ENCODE data around the gene TMEM163.

The TMEM163 gene

GRCh38 chr2:134721596-134721995 lies 2.8 kb upstream of the TMEM163 start:
- no peak for DNase-seq

- DNase-seq: no peak
Observed at GRCh38 chr2:134718023-134718816, 580 bp downstream of the TMEM163 start.

GRCh38 chr2:134717286-134718022 lies 1.3 kb downstream of the TMEM163 start:
- DNase-seq: no peak

- no peak for DNase-seq
Observed at GRCh38 chr2:134716721-134717243, 2.0 kb downstream of the TMEM163 start.

GRCh38 chr2:134715932-134716643 lies 2.7 kb downstream of the TMEM163 start:
- DNase-seq: no peak

GRCh38 chr2:134714228-134714627 lies 4.6 kb downstream of the TMEM163 start:
- DNase-seq: no peak

GRCh38 chr2:134713606-134714005 lies 5.2 kb downstream of the TMEM163 start:
- no peak for DNase-seq

- no peak for DNase-seq
Observed at GRCh38 chr2:134713176-134713575, 5.6 kb downstream of the TMEM163 start.

GRCh38 chr2:134712736-134713135 lies 6.1 kb downstream of the TMEM163 start:
- no peak for DNase-seq

GRCh38 chr2:134712299-134712698 lies 6.5 kb downstream of the TMEM163 start:
- no peak for DNase-seq

- DNase-seq: no peak
Observed at GRCh38 chr2:134711692-134712091, 7.1 kb downstream of the TMEM163 start.

- DNase-seq: no peak
Observed at GRCh38 chr2:134707330-134707676, 11.5 kb downstream of the TMEM163 start.

GRCh38 chr2:134706587-134707329 lies 12.0 kb downstream of the TMEM163 start:
- DNase-seq: no peak

- no peak for DNase-seq
Observed at GRCh38 chr2:134705861-134706586, 12.8 kb downstream of the TMEM163 start.

- DNase-seq: no peak
Observed at GRCh38 chr2:134704173-134704572, 14.6 kb downstream of the TMEM163 start.

GRCh38 chr2:134703426-134703825 lies 15.4 kb downstream of the TMEM163 start:
- DNase-seq: no peak

GRCh38 chr2:134700730-134701129 lies 18.1 kb downstream of the TMEM163 start:
- DNase-seq: no peak

- DNase-seq: no peak
Observed at GRCh38 chr2:134694411-134694810, 24.4 kb downstream of the TMEM163 start.

- DNase-seq: no peak
Observed at GRCh38 chr2:134693359-134694330, 25.2 kb downstream of the TMEM163 start.

- DNase-seq: no peak
Observed at GRCh38 chr2:134692499-134692898, 26.3 kb downstream of the TMEM163 start.

Measured in activated CD4-positive, alpha-beta T cell treated with anti-CD3 and anti-CD28 coated beads for 4 hours (primary cell).